Ovary (tissue), 9 donors: ENCODE measurements around the gene DEFB124. TPM values are rescaled to one million over a fixed set of nuclear protein-coding genes. Genes with fewer than 3 reads are reported as not detected.

ENCODE experiments used
- DNase-seq, 5 donors: peaks; one replicate each; pipeline ENCODE4 v3.0.0-alpha.2; 2019 to 2020
- H3K27ac ChIP-seq, 2 donors: fragments of 200-600 bp; one replicate each; pipeline versions ENCODE4 v1.5.1 to v1.8.0; 2019 to 2022
- H3K27me3 ChIP-seq: fragments of 200-600 bp; one replicate; pipeline ENCODE4 v1.8.0; 2022
- H3K36me3 ChIP-seq: fragments of 200-600 bp; sonication (generic); one replicate; pipeline ENCODE4 v1.5.1; 2019
- H3K4me1 ChIP-seq: one replicate; pipeline ENCODE4 v1.8.1; 2013; ENCODE audit warnings: mild to moderate bottlenecking, moderate library complexity; ENCODE audit not compliant: insufficient read depth
- H3K4me3 ChIP-seq: fragments of 200-600 bp; sonication (generic); one replicate; pipeline ENCODE4 v1.5.1; 2017
- H3K9me3 ChIP-seq, 2 donors: fragments of 200-600 bp in 1 of 2; sonication (generic) in 1 of 2; one replicate each; pipeline versions ENCODE4 v1.5.1 to v1.8.1; 2013 to 2019; ENCODE audit warnings: mild to moderate bottlenecking in 1 of 2, moderate library complexity in 1 of 2
- CTCF ChIP-seq, 3 donors: fragments of 450-650 bp in 2 of 3; fragments of 200-600 bp in 1 of 3; IDR thresholded peaks; one replicate each; pipeline versions ENCODE4 v1.5.1 to v1.8.0; 2016 to 2022; ENCODE audit warnings: antibody characterized with exemption in 3 of 3, mild to moderate bottlenecking in 1 of 3
- EP300 ChIP-seq: sonication (generic); formaldehyde crosslinking; IDR thresholded peaks from one replicate; pipeline ENCODE4 v1.6.1; 2017; ENCODE audit warnings: antibody characterized with exemption
- POLR2A ChIP-seq: fragments of 450-650 bp; IDR thresholded peaks from one replicate; pipeline ENCODE4 v1.6.1; 2017; ENCODE audit warnings: antibody characterized with exemption, mild to moderate bottlenecking, moderate library complexity
- WGBS, 3 donors: extraction: QIAGEN DNeasy Blood & Tissue Kit in 1 of 3; methylation state at CpG; one replicate each; pipeline versions ENCODE4 v1.1.5 to v1.1.7; 2013 to 2017; 5-methylcytosine and 5-hydroxymethylcytosine counted together
- intact Hi-C, 4 donors: fragments of 100-400 bp; cut with DNase I; formaldehyde crosslinking; loops; one replicate each; pipeline versions ENCODE4 v1.11.0 to v1.15.1; 2022 to 2023
- polyA plus RNA-seq, 2 donors: library from polyadenylated mRNA; stranded (reverse); fragments of 200-250 nt in 1 of 2; fragments of 350-450 nt in 1 of 2; fragmentation: Illumina TruSeq in 1 of 2; extraction: RNeasy Lipid Tissue Mini Kit (QIAGEN cat#74804) in 1 of 2; gene quantifications; one replicate each; pipeline ENCODE4 v1.2.3, GENCODE V29; 2013 to 2014
- total RNA-seq, 7 donors: library from RNA; depleted of rRNA in 2 of 7; stranded (reverse); fragments of >200 nt in 2 of 7; fragmentation: NEBNext Ultra II Directional in 3 of 7; extraction: Animal tissue kit (Norgen Biotek cat#: 25700) in 3 of 7; gene quantifications; one replicate each; pipeline versions ENCODE4 v1.1.0 to v1.2.4, GENCODE V29; 2016 to 2023
- donor health status: DM: no; HTN: no; CAD: no; lungs with moderate emphysema.
- donor health status: DM: no; HTN: no; CAD: no.
- donor health status: Bipolar disorder and iron deficiency.
- donor health status: DM: yes; HTN: yes; CAD: no.
- donor health status: DM: no; HTN: no; CAD: no.
- donor health status: DM: yes; HTN: yes; CAD: no.

DEFB124 gene
- total and polyA plus RNA-seq, 9 donors = 0.45 to 0.82 (median 0.62) TPM; not detected in 6

DNA sequence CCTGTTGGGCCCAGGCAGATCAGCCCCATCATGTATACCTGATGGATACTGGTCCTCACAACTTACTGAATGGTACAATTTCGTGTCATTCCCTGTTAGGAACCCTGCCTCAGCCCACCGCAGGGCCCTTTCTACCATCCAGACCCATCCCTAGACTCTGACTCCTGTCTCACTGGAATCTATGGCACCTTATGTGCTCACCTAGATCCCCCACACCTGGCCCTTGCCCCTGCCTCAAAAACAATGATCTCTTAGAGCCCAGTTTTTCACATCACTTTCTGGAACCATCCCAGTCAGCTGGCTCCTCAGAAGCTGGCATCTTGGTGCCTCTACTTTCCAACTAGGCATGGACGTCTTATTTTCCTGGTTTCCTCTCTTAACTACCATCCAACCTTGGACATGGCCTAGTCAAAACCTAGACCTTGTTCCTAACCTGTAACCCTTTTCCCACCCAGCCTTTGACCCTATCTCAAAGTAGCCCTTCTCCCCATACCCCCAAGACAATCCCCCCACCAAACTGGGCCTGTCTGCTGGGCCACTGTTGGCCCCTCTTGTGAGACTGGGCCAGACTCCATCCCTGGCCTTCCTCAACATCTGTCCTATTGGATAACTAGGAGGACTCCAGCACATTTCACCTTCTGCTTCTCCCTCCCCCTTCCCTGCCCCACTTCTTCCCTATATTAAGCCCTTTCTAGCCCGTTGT, 40.3 kb upstream of the DEFB124 start:
- Histone ChIP-seq H3K36me3 (no peaks in the 10 kb centered on the region), H3K4me3 (peak overlapping the region; percentile 91), H3K27me3 (no peaks in the 10 kb centered on the region), H3K27ac (peak overlapping the region; percentile 47 to 50), H3K9me3 (no peaks in the 10 kb centered on the region), H3K4me1 (peaks cover 10% of the 10 kb centered on the region)
- DNase-seq = no peak
- TF ChIP-seq EP300 = no peak
- no peak for TF ChIP-seq POLR2A
- TF ChIP-seq CTCF (IDR thresholded peaks at IDR 0.05) = no peak
- intact Hi-C loops = no loop called here
- 6 to 14% (median 7%) methylated on average over 4 of the region's 4 CpGs for WGBS, 3 donors

DNA sequence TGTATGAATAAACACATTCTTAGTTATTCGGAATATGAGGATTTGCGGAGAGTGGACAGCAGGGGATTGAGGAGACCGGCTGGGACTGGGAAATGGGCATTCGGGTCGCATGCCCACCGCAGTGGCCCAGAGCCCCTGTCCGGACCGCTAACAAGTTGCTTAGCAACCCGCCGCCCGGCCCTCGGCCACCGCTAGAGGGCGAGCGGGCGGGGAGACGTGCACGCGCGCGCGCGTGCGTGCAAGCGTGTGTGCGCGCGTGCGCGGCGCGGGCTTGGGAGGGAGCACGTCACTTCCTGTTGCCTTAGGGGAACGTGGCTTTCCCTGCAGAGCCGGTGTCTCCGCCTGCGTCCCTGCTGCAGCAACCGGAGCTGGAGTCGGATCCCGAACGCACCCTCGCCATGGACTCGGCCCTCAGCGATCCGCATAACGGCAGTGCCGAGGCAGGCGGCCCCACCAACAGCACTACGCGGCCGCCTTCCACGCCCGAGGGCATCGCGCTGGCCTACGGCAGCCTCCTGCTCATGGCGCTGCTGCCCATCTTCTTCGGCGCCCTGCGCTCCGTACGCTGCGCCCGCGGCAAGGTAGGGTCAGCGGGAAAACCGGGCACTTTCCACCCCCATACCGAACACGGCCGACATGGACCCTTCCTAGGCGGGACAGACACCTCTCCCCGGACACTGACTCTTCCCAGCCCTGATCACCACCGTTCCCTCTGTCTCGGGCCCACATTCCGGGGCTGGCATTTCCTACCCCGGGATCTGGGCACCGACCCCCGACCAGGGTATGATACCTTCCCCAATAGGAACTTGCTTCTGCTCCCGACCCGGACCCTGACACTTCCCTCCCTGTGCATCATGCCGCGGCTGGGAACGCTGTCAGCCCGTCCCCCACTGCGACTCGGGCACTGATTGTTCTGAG, 39.5 kb upstream of the DEFB124 start, which contains the start of gene HM13:
TSS of gene HM13 (plus strand) at position 289 of the 918 bp plus-strand sequence. CDS start at position 399, 110 bp downstream.
- WGBS, 3 donors = 0 to 1% (median 0%) methylated on average over 62 to 86 of the region's 86 CpGs
- intact Hi-C loops = no loop called here
- Histone ChIP-seq H3K9me3 (no peaks in the 10 kb centered on the region), H3K36me3 (no peaks in the 10 kb centered on the region), H3K27ac (peak within 1 kb of the TSS; percentile 47 to 50), H3K4me1 (peaks cover 10% of the 10 kb centered on the region), H3K4me3 (peak within 1 kb of the TSS; percentile 91), H3K27me3 (no peaks in the 10 kb centered on the region)
- TF ChIP-seq EP300 (no peak), CTCF (IDR thresholded peaks at IDR 0.05) (peak; percentile 96 to 98 (median 96)), POLR2A (peak; percentile 70)
- DNase-seq = peak; percentile 86 to 94 (median 93)

DNA sequence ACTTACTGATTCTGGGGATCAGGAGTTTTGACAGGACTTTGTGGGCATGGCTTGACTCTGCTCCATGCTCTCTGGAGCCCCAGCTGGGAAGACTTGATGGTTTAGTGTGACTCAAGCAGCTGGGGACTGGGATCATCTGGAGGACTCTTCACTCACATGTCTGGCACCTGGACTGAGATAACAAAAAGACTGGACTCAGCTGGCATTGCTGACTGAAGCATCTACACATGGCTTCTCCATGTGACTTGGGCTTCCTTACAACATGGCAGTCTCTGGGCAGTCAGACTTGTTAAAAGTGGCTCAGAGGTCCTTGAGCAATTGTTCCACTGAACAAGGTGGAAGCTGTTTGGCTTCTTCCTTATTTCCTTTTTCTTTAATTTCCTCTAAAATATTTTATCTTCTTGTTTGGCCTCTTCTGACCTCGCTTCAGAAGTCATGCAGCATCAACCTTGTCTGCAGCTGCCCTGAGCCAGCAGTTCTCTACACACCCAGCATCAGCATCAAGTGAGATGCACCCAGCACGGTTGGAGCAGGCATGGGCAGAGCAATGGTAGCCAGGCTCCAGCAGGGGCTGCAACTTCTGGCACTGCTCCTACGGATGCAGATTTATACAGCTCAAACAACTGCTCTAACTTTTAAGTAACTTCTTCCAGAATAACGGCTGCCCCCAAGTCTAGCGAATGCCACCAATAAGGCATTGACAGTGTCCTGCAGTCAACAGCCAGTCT, 33.8 kb upstream of the DEFB124 start:
- no peaks in the 10 kb centered on the region for H3K27me3 ChIP-seq
- H3K9me3 ChIP-seq = no peaks in the 10 kb centered on the region
- H3K4me1 ChIP-seq = no peaks in the 10 kb centered on the region
- 74 to 77% (median 77%) methylated on average over 5 of the region's 5 CpGs for WGBS, 3 donors
- DNase-seq = no peak
- TF ChIP-seq EP300 (no peak), CTCF (IDR thresholded peaks at IDR 0.05) (no peak)
- H3K4me3 ChIP-seq = no peak overlapping the region
- H3K36me3 ChIP-seq = no peaks in the 10 kb centered on the region
- intact Hi-C loops = no loop called here
- H3K27ac ChIP-seq = no peak overlapping the region

GRCh38 chr20:31505903-31506302, 31.0 kb upstream of the DEFB124 start:
- TF ChIP-seq POLR2A (no peak), EP300 (no peak), CTCF (IDR thresholded peaks at IDR 0.05) (no peak)
- H3K36me3 ChIP-seq = no peaks in the 10 kb centered on the region
- no peak overlapping the region for H3K27ac ChIP-seq
- no peaks in the 10 kb centered on the region for H3K27me3 ChIP-seq
- 89 to 94% (median 91%) methylated on average over 1 of the region's 1 CpG for WGBS, 3 donors
- no peaks in the 10 kb centered on the region for H3K9me3 ChIP-seq
- H3K4me3 ChIP-seq = no peak overlapping the region
- intact Hi-C loops = no loop called here
- DNase-seq = no peak
- no peaks in the 10 kb centered on the region for H3K4me1 ChIP-seq
